K562 (cell line): ENCODE results near the gene RBBP8. TPM values are rescaled to one million over a fixed set of nuclear protein-coding genes. Genes with fewer than 3 reads are reported as not detected.

Experiments
- ATF1 ChIP-seq, 2 experiments: fragments of 450-650 bp in 1 of 2; IDR thresholded peaks; 2 replicates each; pipeline ENCODE4 v1.6.1; 2016; ENCODE audit warnings: missing compliant biosample characterization in 1 of 2, missing genetic modification characterization in 1 of 2
- EGR1 ChIP-seq: fragments of 450-650 bp; conservative IDR thresholded peaks from 2 replicates; pipeline ENCODE4 v1.6.1; 2017; ENCODE audit warnings: mild to moderate bottlenecking
- GATAD2A ChIP-seq: fragments of 450-650 bp; IDR thresholded peaks from 2 replicates; pipeline ENCODE4 v1.6.1; 2017
- MAZ ChIP-seq, 2 experiments: fragments of 450-650 bp in 1 of 2; sonication (generic) in 1 of 2; formaldehyde crosslinking; IDR thresholded peaks in 1 of 2; conservative IDR thresholded peaks in 1 of 2; 2 replicates each; pipeline versions ENCODE4 v1.4.0 to v1.5.0; 2020; ENCODE audit warnings: mild to moderate bottlenecking in 1 of 2, missing genetic modification reagents in 1 of 2
- PHF21A ChIP-seq: fragments of 450-650 bp; IDR thresholded peaks from 2 replicates; pipeline ENCODE4 v1.6.1; 2017; ENCODE audit warnings: low read depth, borderline replicate concordance
- PKNOX1 ChIP-seq: fragments of 450-650 bp; IDR thresholded peaks from 2 replicates; pipeline ENCODE4 v1.6.1; 2016
- SLC30A9 ChIP-seq: fragments of 250-450 bp; sonication (Bioruptor Pico); IDR thresholded peaks from 2 replicates; pipeline ENCODE4 v1.8.0; 2022; ENCODE audit warnings: mild to moderate bottlenecking, moderate library complexity
- TOE1 ChIP-seq, 2 experiments: fragments of 450-650 bp in 1 of 2; sonication (generic) in 1 of 2; formaldehyde crosslinking in 1 of 2; IDR thresholded peaks; 2 replicates each; pipeline versions ENCODE4 v1.7.1 to v1.8.0; 2016 to 2022; ENCODE audit warnings: borderline replicate concordance in 2 of 2, mild to moderate bottlenecking in 2 of 2, antibody characterized with exemption in 1 of 2, inconsistent platforms in 1 of 2, low read depth in 1 of 2, missing genetic modification reagents in 1 of 2, moderate library complexity in 1 of 2
- YY1 ChIP-seq, 3 experiments: IDR thresholded peaks; 2 replicates each; pipeline ENCODE4 v1.6.1; 2011; ENCODE audit warnings: low read length in 2 of 3, mild to moderate bottlenecking in 2 of 3, moderate library complexity in 2 of 3, borderline replicate concordance in 1 of 3, control low read depth in 1 of 3, low read depth in 1 of 3; ENCODE audit not compliant: insufficient read depth in 3 of 3, insufficient replicate concordance in 2 of 3, control insufficient read depth in 1 of 3, insufficient read length in 1 of 3; ENCODE audit errors: extremely low read depth in 1 of 3
- ZBTB5 ChIP-seq: fragments of 450-650 bp; IDR thresholded peaks from 2 replicates; pipeline ENCODE4 v1.6.1; 2017; ENCODE audit warnings: antibody characterized with exemption
- ZNF41 ChIP-seq: fragments of 250-450 bp; sonication (Bioruptor Pico); conservative IDR thresholded peaks from 2 replicates; pipeline ENCODE4 v1.4.0; 2020; ENCODE audit warnings: mild to moderate bottlenecking
- ZNF740 ChIP-seq, 3 experiments: fragments of 200-800 bp in 1 of 3; sonication (Bioruptor generic) in 1 of 3; sonication (generic) in 1 of 3; formaldehyde crosslinking in 1 of 3; IDR thresholded peaks; 2 replicates each; pipeline versions ENCODE4 v1.6.1 to v1.8.0; 2016 to 2022; ENCODE audit warnings: mild to moderate bottlenecking in 2 of 3, missing compliant biosample characterization in 2 of 3, missing genetic modification characterization in 2 of 3, missing genetic modification reagents in 1 of 3
- polyA plus RNA-seq, 8 experiments: library from polyadenylated mRNA; depleted of rRNA in 4 of 8; stranded (reverse) in 5 of 8; unstranded in 3 of 8; fragments of >200 nt; fragmentation: Nextera tagmentation in 2 of 8; fragmentation: Illumina TruSeq in 1 of 8; extraction: Ambion mirVana in 2 of 8; extraction: Trizol in 1 of 8; gene quantifications; 2 replicates each; pipeline versions ENCODE4 v1.2.1 to v1.2.3, GENCODE V29; 2011 to 2014; ENCODE audit warnings: inconsistent platforms in 1 of 8, missing spikeins in 1 of 8
- total RNA-seq, 7 experiments: library from RNA; depleted of rRNA in 6 of 7; stranded (reverse); fragments of >200 nt in 6 of 7; fragmentation: Illumina TruSeq in 2 of 7; extraction: Trizol in 2 of 7; gene quantifications; 2 replicates each; pipeline versions ENCODE4 v1.2.1 to v1.2.3, GENCODE V29; 2011 to 2021; ENCODE audit warnings: low replicate concordance in 1 of 7
- TF ChIP-seq, protein P1 (sequence below), 2 experiments: fragments of 150-350 bp in 1 of 2; IDR thresholded peaks; 2 replicates each; pipeline ENCODE4 v1.6.1; 2012 to 2016; ENCODE audit warnings: low read depth in 2 of 2, low read length in 2 of 2, mild to moderate bottlenecking in 1 of 2, moderate library complexity in 1 of 2

The RBBP8 gene
- total and polyA plus RNA-seq, 9 of the 15 experiments (the other 6 are each of a cell fraction or from before 2014, with no cell fraction given) = 28.4 to 63.1 (median 48.9) TPM

DNA sequence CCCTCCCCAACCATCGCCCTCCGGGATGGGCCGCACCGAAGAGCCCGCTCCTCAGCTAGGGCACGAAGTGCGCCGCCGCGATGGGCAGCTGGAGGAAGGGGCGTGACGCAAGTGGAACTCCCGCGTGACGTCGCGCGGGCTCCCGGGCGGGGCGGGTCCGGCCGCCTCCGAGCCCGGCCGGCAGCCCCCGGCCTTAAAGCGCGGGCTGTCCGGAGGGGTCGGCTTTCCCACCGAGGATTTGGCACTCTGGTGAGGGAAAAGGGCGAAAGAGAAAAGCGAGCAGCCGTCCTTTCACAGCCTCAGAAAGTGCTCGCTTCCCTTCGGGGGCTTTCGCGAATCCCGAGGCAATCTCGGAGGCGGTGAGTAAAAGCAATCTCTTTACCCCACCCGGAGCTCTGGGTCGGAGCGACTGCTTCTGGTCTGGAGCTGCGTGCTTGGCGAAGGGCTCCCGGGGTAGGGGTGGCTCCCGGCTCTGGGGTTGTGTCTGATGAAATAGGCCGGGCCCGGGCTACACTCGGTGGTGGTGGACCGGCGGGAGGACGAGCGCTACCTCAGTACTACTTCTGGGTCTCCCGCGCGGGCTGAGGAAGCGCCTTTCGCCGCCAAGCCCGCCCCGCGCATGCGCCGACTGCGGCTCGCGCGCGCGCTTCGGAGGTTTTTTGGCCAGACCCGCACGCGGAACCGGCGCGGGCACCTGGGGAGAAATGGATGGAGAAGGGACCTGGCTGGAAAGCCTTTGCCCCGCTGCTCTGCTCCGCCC is at the start of gene RBBP8 (continued):
- TF ChIP-seq, protein P1, sequence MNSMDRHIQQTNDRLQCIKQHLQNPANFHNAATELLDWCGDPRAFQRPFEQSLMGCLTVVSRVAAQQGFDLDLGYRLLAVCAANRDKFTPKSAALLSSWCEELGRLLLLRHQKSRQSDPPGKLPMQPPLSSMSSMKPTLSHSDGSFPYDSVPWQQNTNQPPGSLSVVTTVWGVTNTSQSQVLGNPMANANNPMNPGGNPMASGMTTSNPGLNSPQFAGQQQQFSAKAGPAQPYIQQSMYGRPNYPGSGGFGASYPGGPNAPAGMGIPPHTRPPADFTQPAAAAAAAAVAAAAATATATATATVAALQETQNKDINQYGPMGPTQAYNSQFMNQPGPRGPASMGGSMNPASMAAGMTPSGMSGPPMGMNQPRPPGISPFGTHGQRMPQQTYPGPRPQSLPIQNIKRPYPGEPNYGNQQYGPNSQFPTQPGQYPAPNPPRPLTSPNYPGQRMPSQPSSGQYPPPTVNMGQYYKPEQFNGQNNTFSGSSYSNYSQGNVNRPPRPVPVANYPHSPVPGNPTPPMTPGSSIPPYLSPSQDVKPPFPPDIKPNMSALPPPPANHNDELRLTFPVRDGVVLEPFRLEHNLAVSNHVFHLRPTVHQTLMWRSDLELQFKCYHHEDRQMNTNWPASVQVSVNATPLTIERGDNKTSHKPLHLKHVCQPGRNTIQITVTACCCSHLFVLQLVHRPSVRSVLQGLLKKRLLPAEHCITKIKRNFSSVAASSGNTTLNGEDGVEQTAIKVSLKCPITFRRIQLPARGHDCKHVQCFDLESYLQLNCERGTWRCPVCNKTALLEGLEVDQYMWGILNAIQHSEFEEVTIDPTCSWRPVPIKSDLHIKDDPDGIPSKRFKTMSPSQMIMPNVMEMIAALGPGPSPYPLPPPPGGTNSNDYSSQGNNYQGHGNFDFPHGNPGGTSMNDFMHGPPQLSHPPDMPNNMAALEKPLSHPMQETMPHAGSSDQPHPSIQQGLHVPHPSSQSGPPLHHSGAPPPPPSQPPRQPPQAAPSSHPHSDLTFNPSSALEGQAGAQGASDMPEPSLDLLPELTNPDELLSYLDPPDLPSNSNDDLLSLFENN (IDR thresholded peaks at IDR 0.05; ENCODE audit: low read depth in 2 of 2, low read length in 2 of 2) = no peak; a peak in 2 of 4 replicates
- TF ChIP-seq TOE1 (IDR thresholded peaks at IDR 0.05; ENCODE audit: borderline replicate concordance) = 0 out of 2 replicates have a peak, but pooled peaks have one; percentile 19
- no peak for TF ChIP-seq TOE1 (CRISPR knock-in tag; IDR thresholded peaks at IDR 0.05; ENCODE audit: borderline replicate concordance, low read depth)
- TF ChIP-seq PHF21A = peak; percentile 39; the same call in 1 of the 2 replicates
- TF ChIP-seq PKNOX1 = no peak
- TF ChIP-seq EGR1 = peak; percentile 25; the same call in 1 of the 2 replicates
- TF ChIP-seq ZNF740 (CRISPR knock-in tag; IDR thresholded peaks at IDR 0.05) = peak; percentile 16
- TF ChIP-seq ZNF740 (tag; IDR thresholded peaks at IDR 0.05) = no peak; a peak in 1 of 4 replicates
- peak in 2 of 3 experiments; percentile 48 to 67 for TF ChIP-seq YY1 (IDR thresholded peaks at IDR 0.05; ENCODE audit: borderline replicate concordance in 1 of 3, control insufficient read depth in 1 of 3, extremely low read depth in 1 of 3, insufficient read depth in 3 of 3, insufficient read length in 1 of 3, insufficient replicate concordance in 2 of 3, low read depth in 1 of 3, low read length in 2 of 3)
- no peak for TF ChIP-seq ZBTB5
- no peak for TF ChIP-seq GATAD2A
- TF ChIP-seq MAZ (CRISPR knock-in tag; conservative IDR thresholded peaks at IDR 0.05 in 1 of 2, IDR thresholded peaks at IDR 0.05 in 1 of 2) = peak; percentile 66 to 77; a peak in 3 of 4 replicates
- TF ChIP-seq ATF1 (CRISPR knock-in tag; IDR thresholded peaks at IDR 0.05) = peak; percentile 44; the same call in 1 of the 2 replicates
- TF ChIP-seq ATF1 (tag; IDR thresholded peaks at IDR 0.05) = peak; percentile 98
- TF ChIP-seq SLC30A9 (CRISPR knock-in tag) = no peak
- TF ChIP-seq ZNF41 (CRISPR knock-in tag) = no peak
